Large intestine (tissue), 12 donors: ENCODE results near the gene NPIPB13. TPM values are rescaled to one million over a fixed set of nuclear protein-coding genes. Genes with fewer than 3 reads are reported as not detected.
A peak's percentile ranks its signal among the peaks of the same experiment; 100 is the strongest.
"Not testable (repeated sequence)": the region's sequence is repeated elsewhere in the genome, so short reads cannot be mapped to it uniquely, and the experiment has no call there.

ENCODE experiments used
- DNase-seq, 2 donors: peaks; one replicate each; pipeline versions ENCODE4 v3.0.0 to v3.0.0-alpha.2; 2013
- H3K27ac ChIP-seq: one replicate; pipeline ENCODE4 v1.5.1; 2013; ENCODE audit warnings: low read length
- H3K27me3 ChIP-seq: 2 replicates; pipeline ENCODE4 v1.6.1; 2013; ENCODE audit warnings: low read length; ENCODE audit not compliant: control insufficient read depth, insufficient read depth
- H3K36me3 ChIP-seq: 2 replicates; pipeline ENCODE4 v1.6.1; 2013; ENCODE audit warnings: low read length; ENCODE audit not compliant: control insufficient read depth, insufficient read depth
- H3K4me1 ChIP-seq: one replicate; pipeline ENCODE4 v1.6.1; 2013; ENCODE audit warnings: low read length; ENCODE audit not compliant: control insufficient read depth, insufficient read depth
- H3K4me3 ChIP-seq: one replicate; pipeline ENCODE4 v1.5.1; 2013; ENCODE audit warnings: low read length
- H3K9me3 ChIP-seq: one replicate; pipeline ENCODE4 v1.6.1; 2013; ENCODE audit warnings: mild to moderate bottlenecking, low read depth, low read length, moderate library complexity; ENCODE audit not compliant: control insufficient read depth
- WGBS: methylation state at CpG from one replicate; pipeline ENCODE4 v1.1.5; 2013; ENCODE audit warnings: low lambda C conversion rate; ENCODE audit not compliant: insufficient coverage; 5-methylcytosine and 5-hydroxymethylcytosine counted together
- long read RNA-seq, 11 donors: transcript quantifications; one replicate each; lab custom pipeline, GENCODE V29; 2026
- polyA plus RNA-seq: library from polyadenylated mRNA; unstranded; fragments of 120-200 nt; gene quantifications from one replicate; pipeline ENCODE4 v1.2.1, GENCODE V29; 2013

Gene NPIPB13
- 17.6 TPM for polyA plus RNA-seq
- long read RNA-seq, donor 1, result 0 reads
- long read RNA-seq, donor 2, result 0 reads
- long read RNA-seq, donor 3, result 0 reads
- long read RNA-seq, donor 4, result 0 reads
- long read RNA-seq, donor 5, result 0 reads
- long read RNA-seq, donor 6, partial matches to known transcripts, result 7 of 7 reads
- long read RNA-seq, donor 6, other reads (novel, unspliced or antisense), result 0 of 7 reads
- long read RNA-seq, donor 7, result 0 reads
- long read RNA-seq, donor 8, partial matches to known transcripts, result 6 of 6 reads
- long read RNA-seq, donor 8, other reads (novel, unspliced or antisense), result 0 of 6 reads
- long read RNA-seq, donor 9, result 0 reads
- long read RNA-seq, donor 10, result 0 reads
- long read RNA-seq, donor 11, partial matches to known transcripts, result 8 of 8 reads
- long read RNA-seq, donor 11, other reads (novel, unspliced or antisense), result 0 of 8 reads

DNA sequence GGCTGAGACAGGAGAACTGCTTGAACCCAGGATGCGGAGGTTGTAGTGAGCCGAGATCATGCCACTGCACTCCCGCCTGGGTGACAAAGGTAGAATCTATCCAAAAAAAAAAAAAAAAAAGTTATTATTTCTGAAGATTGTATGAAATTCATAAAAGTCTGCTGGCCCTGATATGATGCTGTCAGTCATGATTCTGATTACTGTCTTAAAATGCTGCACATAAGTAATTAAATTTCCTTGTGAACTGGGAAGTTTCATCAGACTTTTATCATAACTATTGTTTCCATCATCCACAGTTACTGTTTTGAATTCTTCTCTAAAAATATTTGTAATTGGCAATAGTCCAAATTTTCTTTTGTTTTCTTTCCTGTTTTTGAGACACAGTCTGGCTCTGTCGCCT lies at the start of gene NPIPB13:
TSS of gene NPIPB13 (minus strand) at position 101 of the 400 bp plus-strand sequence. CDS start 2,906 bp downstream, outside the sequence.
- not testable (repeated sequence) for H3K9me3 ChIP-seq, H3K36me3 ChIP-seq, H3K27ac ChIP-seq, H3K4me1 ChIP-seq, H3K4me3 ChIP-seq, H3K27me3 ChIP-seq, DNase-seq
- WGBS, result no CpG with 5 or more reads among the region's 4 CpGs

DNA sequence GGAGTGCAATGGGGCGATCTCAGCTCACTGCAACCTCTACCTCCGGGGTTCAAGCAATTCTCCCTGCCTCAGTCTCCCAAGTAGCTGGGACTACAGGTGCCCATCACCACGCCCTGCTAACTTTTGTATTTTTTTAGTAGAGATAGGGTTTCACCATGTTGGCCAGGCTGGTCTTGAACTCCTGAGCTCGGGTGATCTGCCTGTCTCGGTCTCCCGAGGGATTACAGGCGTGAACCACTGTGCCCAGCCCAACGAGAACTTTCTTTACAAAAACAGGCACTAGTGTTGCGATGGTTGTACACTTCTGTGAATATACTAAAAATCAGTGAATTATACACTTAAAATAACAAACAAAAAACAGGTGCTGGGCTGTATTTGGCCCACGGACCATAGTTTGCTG lies 34.1 kb upstream of the NPIPB13 start:
- not testable (repeated sequence) for DNase-seq

DNA sequence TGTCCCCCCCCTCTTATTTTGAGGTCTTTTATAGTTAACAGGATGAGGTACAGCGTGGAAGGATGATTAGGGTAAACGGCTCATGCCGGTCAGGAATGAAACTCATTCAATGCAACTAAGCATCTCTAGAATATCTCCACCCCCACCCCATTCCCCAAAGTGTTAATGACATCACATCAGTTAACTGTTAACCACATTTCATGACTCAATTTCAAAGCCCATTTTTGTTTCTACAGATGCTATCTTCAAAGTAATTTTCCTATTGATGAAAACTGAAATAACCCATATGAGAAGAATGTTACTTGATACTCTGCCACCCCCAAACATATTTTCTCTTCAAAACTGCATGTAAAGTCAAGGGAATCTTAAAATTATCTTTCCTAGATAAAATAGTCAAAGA lies 30.2 kb upstream of the NPIPB13 start:
- DNase-seq, H3K36me3 ChIP-seq, H3K4me1 ChIP-seq, H3K4me3 ChIP-seq, H3K27ac ChIP-seq, H3K9me3 ChIP-seq, H3K27me3 ChIP-seq: not testable (repeated sequence)
- no CpG with 5 or more reads among the region's 3 CpGs for WGBS

More for the DNA sequence above, 34.1 kb upstream of the NPIPB13 start:
- not testable (repeated sequence) for H3K27ac ChIP-seq, H3K4me3 ChIP-seq, H3K4me1 ChIP-seq, H3K9me3 ChIP-seq, H3K27me3 ChIP-seq, H3K36me3 ChIP-seq
- no CpG with 5 or more reads among the region's 10 CpGs for WGBS

GRCh38 chr16:30217082-30217481 lies 31.2 kb downstream of the NPIPB13 start:
- not testable (repeated sequence) for DNase-seq, H3K4me3 ChIP-seq, H3K36me3 ChIP-seq, H3K9me3 ChIP-seq, H3K4me1 ChIP-seq, H3K27ac ChIP-seq, H3K27me3 ChIP-seq
- no CpG with 5 or more reads among the region's 5 CpGs for WGBS

DNA sequence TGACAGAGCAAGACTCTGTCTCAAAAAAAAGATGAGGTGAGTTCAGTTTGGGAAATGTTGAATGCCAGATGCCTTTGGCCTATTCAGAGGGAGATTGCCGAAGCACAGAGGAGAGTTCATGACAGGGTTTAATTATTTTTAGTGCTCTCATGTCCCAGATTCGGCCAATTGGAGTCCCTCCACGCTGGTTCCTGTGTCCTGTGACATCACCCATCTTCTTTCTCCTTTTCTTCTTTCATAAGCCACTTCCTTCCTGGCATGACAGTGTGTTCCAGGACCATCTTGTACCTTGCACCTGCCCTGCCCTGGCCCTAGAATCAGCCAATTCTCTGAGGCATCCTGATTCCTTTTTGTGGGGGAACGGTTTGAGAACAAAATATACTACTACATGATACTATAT lies 36.9 kb downstream of the NPIPB13 start:
- WGBS, result no CpG with 5 or more reads among the region's 4 CpGs

GRCh38 chr16:30209032-30209431 lies 39.2 kb downstream of the NPIPB13 start:
- not testable (repeated sequence) for H3K27ac ChIP-seq, H3K4me1 ChIP-seq, H3K36me3 ChIP-seq, H3K9me3 ChIP-seq, H3K4me3 ChIP-seq, H3K27me3 ChIP-seq, DNase-seq
- WGBS, result no CpG with 5 or more reads among the region's 6 CpGs

More for the DNA sequence above, 36.9 kb downstream of the NPIPB13 start:
- not testable (repeated sequence) for H3K9me3 ChIP-seq, H3K4me3 ChIP-seq, H3K36me3 ChIP-seq, DNase-seq, H3K27ac ChIP-seq, H3K4me1 ChIP-seq, H3K27me3 ChIP-seq

GRCh38 chr16:30207063-30207704 lies 41.1 kb downstream of the NPIPB13 start:
- DNase-seq, H3K4me1 ChIP-seq: not testable (repeated sequence)
- WGBS, result no CpG with 5 or more reads among the region's 9 CpGs

GRCh38 chr16:30206252-30206651 lies 42.0 kb downstream of the NPIPB13 start:
- H3K4me1 ChIP-seq, H3K9me3 ChIP-seq, H3K36me3 ChIP-seq, H3K27me3 ChIP-seq, DNase-seq: not testable (repeated sequence)
- Histone ChIP-seq H3K27ac (peak overlapping the region; percentile 47), H3K4me3 (peak overlapping the region; percentile 43)
- no CpG with 5 or more reads among the region's 33 CpGs for WGBS

More at GRCh38 chr16:30207063-30207704, 41.1 kb downstream of the NPIPB13 start:
- H3K27ac ChIP-seq, H3K4me3 ChIP-seq, H3K36me3 ChIP-seq, H3K27me3 ChIP-seq, H3K9me3 ChIP-seq: not testable (repeated sequence)

DNA sequence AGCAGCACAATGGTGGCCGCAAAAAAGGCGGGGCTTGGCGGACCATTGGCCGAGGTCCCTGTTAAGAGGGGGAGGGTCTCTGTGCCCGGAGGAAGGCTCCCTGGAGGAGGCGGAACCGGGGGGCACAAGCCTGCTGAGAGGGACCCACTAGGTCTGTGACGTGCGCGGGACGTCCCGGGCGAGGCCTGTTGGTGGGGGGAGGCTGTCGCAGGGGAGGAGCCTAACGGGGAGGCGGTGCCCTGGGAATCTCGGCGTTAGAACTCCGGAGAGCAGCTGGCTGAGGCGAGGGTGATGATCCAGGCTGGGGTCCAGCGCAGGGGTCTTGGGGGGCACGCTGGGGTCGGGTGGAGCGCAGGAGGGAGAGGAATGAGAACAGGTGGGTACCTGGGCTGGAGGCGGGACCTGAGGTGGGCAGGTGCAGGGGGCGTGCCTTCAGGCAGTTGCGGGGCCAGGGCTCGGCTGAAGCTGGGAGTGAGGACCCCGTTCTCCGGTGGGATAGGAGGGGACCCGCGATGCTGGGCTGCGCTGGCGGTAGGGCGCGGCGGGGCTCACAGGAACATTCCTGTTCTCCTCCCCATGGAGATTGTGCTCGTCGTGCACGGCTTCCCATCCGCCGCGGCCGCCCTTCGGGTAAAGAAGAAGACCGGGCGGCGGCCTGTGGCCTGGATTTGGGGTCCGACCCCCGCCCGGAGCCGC lies 42.6 kb downstream of the NPIPB13 start:
- not testable (repeated sequence) for H3K9me3 ChIP-seq, H3K27me3 ChIP-seq, H3K4me1 ChIP-seq, H3K36me3 ChIP-seq, DNase-seq
- Histone ChIP-seq H3K27ac (peak overlapping the region; percentile 47), H3K4me3 (peak overlapping the region; percentile 43)
- WGBS, result no CpG with 5 or more reads among the region's 52 CpGs

- DNase-seq, H3K4me1 ChIP-seq, H3K36me3 ChIP-seq, H3K27ac ChIP-seq, H3K4me3 ChIP-seq, H3K9me3 ChIP-seq, H3K27me3 ChIP-seq: not testable (repeated sequence)
- WGBS, result no CpG with 5 or more reads among the region's 15 CpGs
These were observed 48.5 kb downstream of the NPIPB13 start for GRCh38 chr16:30199608-30200343.
